Osteoblast (primary cell): ENCODE data around the gene VSTM2L. TPM values are rescaled to one million over a fixed set of nuclear protein-coding genes. Genes with fewer than 3 reads are reported as not detected.

Experiments used
- DNase-seq: peaks from one replicate; pipeline ENCODE4 v3.0.0; 2011; ENCODE audit warnings: low spot score, mixed read lengths; ENCODE audit not compliant: insufficient read length; ENCODE audit errors: missing footprints
- H2AFZ ChIP-seq: 2 replicates; pipeline ENCODE4 v1.6.0; 2011; ENCODE audit warnings: mild to moderate bottlenecking, low read length
- H3K27ac ChIP-seq: 2 replicates; pipeline ENCODE4 v1.5.1; 2011; ENCODE audit warnings: mild to moderate bottlenecking, low read depth, low read length, moderate library complexity
- H3K27me3 ChIP-seq: 2 replicates; pipeline ENCODE4 v1.6.0; 2012; ENCODE audit warnings: mild to moderate bottlenecking, control low read depth, inconsistent platforms, low read length, moderate library complexity; ENCODE audit not compliant: insufficient read depth
- H3K36me3 ChIP-seq: 2 replicates; pipeline ENCODE4 v1.5.1; 2011; ENCODE audit warnings: mild to moderate bottlenecking, low read length, control low read depth, moderate library complexity; ENCODE audit not compliant: insufficient read depth
- H3K4me1 ChIP-seq: 2 replicates; pipeline ENCODE4 v1.5.1; 2011; ENCODE audit warnings: mild to moderate bottlenecking, low read length, control low read depth, moderate library complexity; ENCODE audit not compliant: insufficient read depth
- H3K4me2 ChIP-seq: 2 replicates; pipeline ENCODE4 v1.6.0; 2011; ENCODE audit warnings: mild to moderate bottlenecking, low read length; ENCODE audit not compliant: insufficient read depth
- H3K4me3 ChIP-seq: fragments of 200-600 bp; sonication (generic); 3 replicates; pipeline ENCODE4 v1.5.1; 2012; ENCODE audit warnings: mild to moderate bottlenecking, low read length, inconsistent platforms; ENCODE audit not compliant: insufficient read depth
- H3K79me2 ChIP-seq: 2 replicates; pipeline ENCODE4 v1.6.0; 2012; ENCODE audit warnings: mild to moderate bottlenecking, low read length, control low read depth, inconsistent platforms; ENCODE audit not compliant: insufficient read depth
- H3K9me3 ChIP-seq: 2 replicates; pipeline ENCODE4 v1.5.1; 2011; ENCODE audit warnings: low read depth, low read length, control low read depth
- H4K20me1 ChIP-seq: 2 replicates; pipeline ENCODE4 v1.6.0; 2012; ENCODE audit warnings: mild to moderate bottlenecking, low read length, control low read depth; ENCODE audit not compliant: insufficient read depth
- total RNA-seq: library from RNA; depleted of rRNA; stranded (reverse); fragments of >200 nt; gene quantifications from 2 replicates; pipeline ENCODE4 v1.2.3, GENCODE V29; 2012
- TF ChIP-seq, protein P1 (sequence below): IDR thresholded peaks from 2 replicates; pipeline ENCODE4 v1.5.1; 2011; ENCODE audit warnings: mild to moderate bottlenecking, low read depth, low read length, moderate library complexity; ENCODE audit errors: extremely low read depth

Gene VSTM2L
- total RNA-seq, 1 donor: 2.5 TPM

- peaks cover 20% of the 10 kb centered on the region for H3K36me3 ChIP-seq
- H3K27ac ChIP-seq: no peak overlapping the region
- H4K20me1 ChIP-seq: peaks cover 11% of the 10 kb centered on the region
- no peak overlapping the region for H3K4me3 ChIP-seq
- no peaks in the 10 kb centered on the region for H3K27me3 ChIP-seq
- no peaks in the 10 kb centered on the region for H3K9me3 ChIP-seq
- DNase-seq: no peak
- H3K79me2 ChIP-seq: no peaks in the 10 kb centered on the region
- peaks cover 12% of the 10 kb centered on the region for H3K4me1 ChIP-seq
- TF ChIP-seq, protein P1, sequence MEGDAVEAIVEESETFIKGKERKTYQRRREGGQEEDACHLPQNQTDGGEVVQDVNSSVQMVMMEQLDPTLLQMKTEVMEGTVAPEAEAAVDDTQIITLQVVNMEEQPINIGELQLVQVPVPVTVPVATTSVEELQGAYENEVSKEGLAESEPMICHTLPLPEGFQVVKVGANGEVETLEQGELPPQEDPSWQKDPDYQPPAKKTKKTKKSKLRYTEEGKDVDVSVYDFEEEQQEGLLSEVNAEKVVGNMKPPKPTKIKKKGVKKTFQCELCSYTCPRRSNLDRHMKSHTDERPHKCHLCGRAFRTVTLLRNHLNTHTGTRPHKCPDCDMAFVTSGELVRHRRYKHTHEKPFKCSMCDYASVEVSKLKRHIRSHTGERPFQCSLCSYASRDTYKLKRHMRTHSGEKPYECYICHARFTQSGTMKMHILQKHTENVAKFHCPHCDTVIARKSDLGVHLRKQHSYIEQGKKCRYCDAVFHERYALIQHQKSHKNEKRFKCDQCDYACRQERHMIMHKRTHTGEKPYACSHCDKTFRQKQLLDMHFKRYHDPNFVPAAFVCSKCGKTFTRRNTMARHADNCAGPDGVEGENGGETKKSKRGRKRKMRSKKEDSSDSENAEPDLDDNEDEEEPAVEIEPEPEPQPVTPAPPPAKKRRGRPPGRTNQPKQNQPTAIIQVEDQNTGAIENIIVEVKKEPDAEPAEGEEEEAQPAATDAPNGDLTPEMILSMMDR: no peak
- H3K4me2 ChIP-seq: no peak overlapping the region
- no peak overlapping the region for H2AFZ ChIP-seq
These were observed 43.3 kb upstream of the VSTM2L start for GRCh38 chr20:37859406-37860171.

- H3K4me1 ChIP-seq: no peaks in the 10 kb centered on the region
- peaks cover 5% of the 10 kb centered on the region for H4K20me1 ChIP-seq
- no peak overlapping the region for H3K4me2 ChIP-seq
- TF ChIP-seq, protein P1: no peak
- H3K9me3 ChIP-seq: no peaks in the 10 kb centered on the region
- DNase-seq: no peak
- H3K27me3 ChIP-seq: no peaks in the 10 kb centered on the region
- H3K79me2 ChIP-seq: no peaks in the 10 kb centered on the region
- no peak overlapping the region for H3K27ac ChIP-seq
- H3K4me3 ChIP-seq: no peak overlapping the region
- H2AFZ ChIP-seq: no peak overlapping the region
- peaks cover 20% of the 10 kb centered on the region for H3K36me3 ChIP-seq
These were observed 39.6 kb upstream of the VSTM2L start for GRCh38 chr20:37863289-37863688.

- Histone ChIP-seq H3K9me3 (no peaks in the 10 kb centered on the region), H3K36me3 (peaks cover 20% of the 10 kb centered on the region), H4K20me1 (peaks cover 5% of the 10 kb centered on the region), H3K79me2 (no peaks in the 10 kb centered on the region), H3K27ac (no peak overlapping the region), H3K4me3 (no peak overlapping the region), H3K27me3 (no peaks in the 10 kb centered on the region), H3K4me2 (no peak overlapping the region), H3K4me1 (no peaks in the 10 kb centered on the region), H2AFZ (no peak overlapping the region)
- TF ChIP-seq, protein P1: no peak
- no peak for DNase-seq
These were observed 38.6 kb upstream of the VSTM2L start for GRCh38 chr20:37864298-37864697.

DNA sequence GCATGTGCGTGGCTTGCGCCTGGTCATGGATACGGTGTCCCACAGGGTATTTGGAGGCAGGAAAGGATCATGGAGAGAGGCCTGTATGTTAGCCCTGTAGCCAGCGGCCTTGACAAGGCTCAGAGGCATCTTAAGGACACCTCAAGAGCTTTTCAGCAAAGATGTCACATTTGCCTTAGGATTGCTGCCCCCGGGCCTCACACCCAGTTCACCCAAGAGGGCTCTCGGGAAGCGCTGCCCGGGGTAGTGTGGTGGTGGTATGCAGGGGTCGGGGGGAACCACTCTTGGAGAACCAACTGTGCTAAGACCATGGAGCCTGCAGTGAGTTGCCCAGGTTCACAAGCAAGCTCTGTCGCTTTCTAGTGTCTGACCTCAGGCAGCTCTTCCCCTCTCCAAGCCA lies 36.9 kb upstream of the VSTM2L start:
- Histone ChIP-seq H3K9me3 (no peaks in the 10 kb centered on the region), H2AFZ (no peak overlapping the region), H3K4me1 (no peaks in the 10 kb centered on the region), H3K27me3 (no peaks in the 10 kb centered on the region), H3K4me3 (no peak overlapping the region), H3K36me3 (peaks cover 5% of the 10 kb centered on the region), H3K79me2 (no peaks in the 10 kb centered on the region), H3K27ac (no peak overlapping the region), H4K20me1 (peaks cover 5% of the 10 kb centered on the region), H3K4me2 (no peak overlapping the region)
- TF ChIP-seq, protein P1: no peak
- no peak for DNase-seq
